SH-SY5Y (cell line): ENCODE results near the gene STIP1.

ENCODE experiments used
- GATA2 ChIP-seq: IDR thresholded peaks from 2 replicates; pipeline ENCODE4 v1.6.1; 2011; ENCODE audit warnings: mild to moderate bottlenecking, low read depth, low read length
- GATA3 ChIP-seq: IDR thresholded peaks from 2 replicates; pipeline ENCODE4 v1.6.1; 2011; ENCODE audit warnings: low read depth, mild to moderate bottlenecking, low read length, moderate library complexity

The STIP1 gene

GRCh38 chr11:64173616-64174355, 12.2 kb upstream of the STIP1 start:
- TF ChIP-seq GATA3 (no peak), GATA2 (no peak)

GRCh38 chr11:64176751-64177150, 9.2 kb upstream of the STIP1 start:
- no peak for TF ChIP-seq GATA2
- TF ChIP-seq GATA3, result no peak

- TF ChIP-seq GATA3, result no peak
- no peak for TF ChIP-seq GATA2
Observed at GRCh38 chr11:64178203-64178602, 7.8 kb upstream of the STIP1 start.

GRCh38 chr11:64178951-64179639, 6.9 kb upstream of the STIP1 start:
- TF ChIP-seq GATA3, result no peak
- TF ChIP-seq GATA2, result no peak

GRCh38 chr11:64180891-64181290, 5.1 kb upstream of the STIP1 start:
- no peak for TF ChIP-seq GATA3
- TF ChIP-seq GATA2, result no peak; the same call in 1 of the 2 replicates

- no peak for TF ChIP-seq GATA3
Observed at GRCh38 chr11:64181506-64182411, 4.2 kb upstream of the STIP1 start.

GRCh38 chr11:64183890-64184289, 2.1 kb upstream of the STIP1 start:
- TF ChIP-seq GATA2, result no peak
- no peak for TF ChIP-seq GATA3

GRCh38 chr11:64185175-64185692, 737 bp upstream of the STIP1 start:
- TF ChIP-seq GATA3 (no peak), GATA2 (no peak)

- TF ChIP-seq GATA2, result no peak
- no peak for TF ChIP-seq GATA3
Observed at GRCh38 chr11:64186492-64187165, 658 bp downstream of the STIP1 start.

- TF ChIP-seq GATA3, result no peak
- TF ChIP-seq GATA2, result no peak
Observed at GRCh38 chr11:64192434-64192833, 6.5 kb downstream of the STIP1 start.

- TF ChIP-seq GATA2 (no peak), GATA3 (no peak)
Observed at GRCh38 chr11:64196626-64197025, 10.7 kb downstream of the STIP1 start.

- no peak for TF ChIP-seq GATA3
- TF ChIP-seq GATA2, result no peak
Observed at GRCh38 chr11:64198511-64198910, 12.5 kb downstream of the STIP1 start.

- TF ChIP-seq GATA2, result no peak
- no peak for TF ChIP-seq GATA3
Observed at GRCh38 chr11:64201543-64201942, 15.6 kb downstream of the STIP1 start.
